Bronchial epithelial cell (primary cell): Measurements from ENCODE around the gene RET. TPM values are rescaled to one million over a fixed set of nuclear protein-coding genes. Genes with fewer than 3 reads are reported as not detected.

Experiments used
- DNase-seq: peaks from one replicate; pipeline ENCODE4 v3.0.0-alpha.2; 2010; ENCODE audit warnings: low read depth
- FAIRE-seq: peaks from 2 replicates; lab custom pipeline; 2011; peaks lifted over from hg19 to GRCh38; lab: Jason Lieb, UNC
- H3K27me3 ChIP-seq: 2 replicates; pipeline ENCODE4 v1.5.1; 2011; ENCODE audit warnings: low read length; ENCODE audit not compliant: control insufficient read depth, insufficient read depth
- H3K36me3 ChIP-seq: 2 replicates; pipeline ENCODE4 v1.5.1; 2011; ENCODE audit warnings: low read length; ENCODE audit not compliant: control insufficient read depth, insufficient read depth
- H3K4me3 ChIP-seq: 2 replicates; pipeline ENCODE4 v1.5.1; 2011; ENCODE audit warnings: mild to moderate bottlenecking, low read depth, low read length, control low read depth
- total RNA-seq: library from RNA; depleted of rRNA; stranded (reverse); fragments of >200 nt; gene quantifications from 2 replicates; pipeline ENCODE4 v1.2.1, GENCODE V29; 2014
- TF ChIP-seq, protein P1 (sequence below): IDR thresholded peaks from 2 replicates; pipeline ENCODE4 v1.5.1; 2011; ENCODE audit warnings: mild to moderate bottlenecking, moderate library complexity, low read length, control low read depth, inconsistent platforms; ENCODE audit not compliant: insufficient read depth, severe bottlenecking

The RET gene
- total RNA-seq, 1 donor from 2014 or later, result 0.53 TPM

- FAIRE-seq, result no peak
- TF ChIP-seq, protein P1, sequence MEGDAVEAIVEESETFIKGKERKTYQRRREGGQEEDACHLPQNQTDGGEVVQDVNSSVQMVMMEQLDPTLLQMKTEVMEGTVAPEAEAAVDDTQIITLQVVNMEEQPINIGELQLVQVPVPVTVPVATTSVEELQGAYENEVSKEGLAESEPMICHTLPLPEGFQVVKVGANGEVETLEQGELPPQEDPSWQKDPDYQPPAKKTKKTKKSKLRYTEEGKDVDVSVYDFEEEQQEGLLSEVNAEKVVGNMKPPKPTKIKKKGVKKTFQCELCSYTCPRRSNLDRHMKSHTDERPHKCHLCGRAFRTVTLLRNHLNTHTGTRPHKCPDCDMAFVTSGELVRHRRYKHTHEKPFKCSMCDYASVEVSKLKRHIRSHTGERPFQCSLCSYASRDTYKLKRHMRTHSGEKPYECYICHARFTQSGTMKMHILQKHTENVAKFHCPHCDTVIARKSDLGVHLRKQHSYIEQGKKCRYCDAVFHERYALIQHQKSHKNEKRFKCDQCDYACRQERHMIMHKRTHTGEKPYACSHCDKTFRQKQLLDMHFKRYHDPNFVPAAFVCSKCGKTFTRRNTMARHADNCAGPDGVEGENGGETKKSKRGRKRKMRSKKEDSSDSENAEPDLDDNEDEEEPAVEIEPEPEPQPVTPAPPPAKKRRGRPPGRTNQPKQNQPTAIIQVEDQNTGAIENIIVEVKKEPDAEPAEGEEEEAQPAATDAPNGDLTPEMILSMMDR, result no peak
- Histone ChIP-seq H3K36me3 (no peaks in the 10 kb centered on the region), H3K27me3 (no peaks in the 10 kb centered on the region), H3K4me3 (no peak overlapping the region)
- no peak for DNase-seq
Measured at GRCh38 chr10:43058716-43059335, 18.0 kb upstream of the RET start.

DNA sequence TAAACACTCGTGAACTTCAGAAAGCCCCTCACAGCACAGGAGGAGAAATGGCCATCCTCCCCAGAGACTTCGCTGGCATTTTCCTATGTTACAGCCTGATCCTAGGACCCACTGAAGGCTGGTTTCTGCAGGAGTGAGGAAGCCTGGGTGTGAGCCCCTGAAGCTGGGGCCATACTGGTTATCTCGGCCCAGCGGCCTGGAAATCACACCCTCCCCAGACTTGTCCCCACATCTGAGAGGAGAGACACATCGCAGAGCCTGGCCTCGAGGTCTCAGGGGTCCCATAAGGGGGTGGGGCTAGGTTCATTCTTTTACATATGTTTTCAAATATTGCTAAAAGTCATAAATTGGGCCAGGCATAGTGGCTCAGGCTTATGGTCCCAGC lies 17.5 kb upstream of the RET start:
- TF ChIP-seq, protein P1, result no peak
- H3K4me3 ChIP-seq, result no peak overlapping the region
- FAIRE-seq (no peak), DNase-seq (no peak)
- H3K36me3 ChIP-seq, result no peaks in the 10 kb centered on the region
- H3K27me3 ChIP-seq, result no peaks in the 10 kb centered on the region

DNA sequence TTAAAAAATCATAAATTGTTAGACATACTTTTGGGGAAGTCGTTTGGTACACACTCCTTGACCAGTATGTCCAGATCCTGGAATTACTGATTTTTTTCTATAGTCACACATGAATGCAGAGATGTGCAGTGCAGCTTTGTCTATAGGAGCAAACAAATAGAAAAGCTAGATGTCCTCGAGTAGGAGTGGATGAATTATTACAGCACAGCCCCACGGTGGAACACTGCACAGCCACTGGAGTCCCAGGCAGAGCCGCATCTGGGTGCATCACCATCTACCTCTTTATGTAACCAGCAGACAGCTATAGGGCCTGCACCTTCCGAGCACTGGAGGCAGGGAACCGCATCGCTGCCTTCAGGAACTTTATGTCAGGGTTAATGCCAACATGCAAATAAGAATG lies 17.0 kb upstream of the RET start:
- FAIRE-seq, result no peak
- no peaks in the 10 kb centered on the region for H3K27me3 ChIP-seq
- DNase-seq, result no peak
- H3K4me3 ChIP-seq, result no peak overlapping the region
- TF ChIP-seq, protein P1, result no peak
- no peaks in the 10 kb centered on the region for H3K36me3 ChIP-seq

DNA sequence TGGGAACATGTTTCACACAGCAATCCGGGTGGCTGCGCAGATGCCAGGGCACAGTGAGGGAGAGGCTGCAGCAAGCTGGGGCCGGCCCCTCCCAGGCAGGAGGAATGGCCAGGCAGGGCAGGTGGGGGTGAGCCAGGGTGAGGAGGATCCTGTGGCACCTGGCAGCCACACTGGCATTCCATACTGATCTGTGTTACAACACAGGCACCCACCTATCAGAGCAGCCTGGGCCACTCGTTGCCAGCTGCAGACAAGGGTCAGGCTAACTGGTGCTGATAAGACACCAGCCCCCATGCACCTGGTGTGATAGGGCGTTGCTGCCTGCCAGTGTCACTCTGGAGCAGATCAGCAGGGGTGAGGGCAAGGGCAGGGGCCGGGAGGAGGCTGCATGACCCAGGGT lies 16.6 kb upstream of the RET start:
- no peak for FAIRE-seq
- no peak for DNase-seq
- TF ChIP-seq, protein P1, result no peak
- Histone ChIP-seq H3K36me3 (no peaks in the 10 kb centered on the region), H3K27me3 (no peaks in the 10 kb centered on the region), H3K4me3 (no peak overlapping the region)

DNA sequence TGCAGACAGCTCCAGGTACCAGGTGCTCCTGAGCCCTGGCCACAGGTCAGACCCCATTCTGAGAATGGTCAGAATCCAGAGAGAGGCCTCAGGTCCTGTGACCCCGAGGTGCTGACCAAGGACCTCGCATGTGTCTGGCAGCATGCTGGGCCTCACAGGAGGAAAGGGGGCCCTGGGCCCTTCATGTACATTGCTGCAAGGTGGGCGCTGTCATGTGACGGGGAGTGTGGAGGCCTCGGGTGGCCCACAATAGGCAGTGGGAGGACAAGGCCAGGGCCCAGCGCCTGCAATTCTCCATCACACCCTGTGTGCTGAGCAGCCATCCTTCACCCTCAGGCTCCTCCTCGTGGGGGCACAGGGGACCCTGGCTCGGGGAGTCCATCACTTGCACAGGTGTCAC lies 15.5 kb upstream of the RET start:
- H3K27me3 ChIP-seq, result no peaks in the 10 kb centered on the region
- DNase-seq (no peak), FAIRE-seq (no peak)
- H3K36me3 ChIP-seq, result no peaks in the 10 kb centered on the region
- TF ChIP-seq, protein P1, result no peak
- no peak overlapping the region for H3K4me3 ChIP-seq

- TF ChIP-seq, protein P1, result no peak
- no peaks in the 10 kb centered on the region for H3K36me3 ChIP-seq
- FAIRE-seq, result no peak
- peak; percentile 6 for DNase-seq
- no peak overlapping the region for H3K4me3 ChIP-seq
- no peaks in the 10 kb centered on the region for H3K27me3 ChIP-seq
Measured at GRCh38 chr10:43061760-43062159, 15.1 kb upstream of the RET start.
